ENCODE measurements around the gene POLR3K.

DNA sequence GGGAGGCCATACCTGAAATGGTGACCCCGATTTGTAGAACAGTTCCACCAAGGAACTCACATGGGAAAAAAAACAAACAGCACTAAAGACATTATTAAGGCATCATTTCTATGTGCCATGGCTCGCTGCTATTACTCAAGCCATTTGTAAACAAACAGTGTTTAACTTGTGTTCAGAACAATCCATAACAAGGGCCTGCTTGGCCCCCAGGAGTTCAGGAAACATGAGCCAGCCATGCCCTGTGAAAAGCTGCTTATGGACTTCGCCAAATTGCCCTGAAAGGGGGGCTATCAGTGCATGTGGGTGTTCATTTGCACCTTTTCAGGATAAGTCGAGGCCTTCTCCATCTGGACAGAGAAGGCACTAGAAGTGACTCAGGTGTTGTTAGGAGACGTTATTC is 8.0 kb downstream of the POLR3K start:
- TF ChIP-seq, protein P1, sequence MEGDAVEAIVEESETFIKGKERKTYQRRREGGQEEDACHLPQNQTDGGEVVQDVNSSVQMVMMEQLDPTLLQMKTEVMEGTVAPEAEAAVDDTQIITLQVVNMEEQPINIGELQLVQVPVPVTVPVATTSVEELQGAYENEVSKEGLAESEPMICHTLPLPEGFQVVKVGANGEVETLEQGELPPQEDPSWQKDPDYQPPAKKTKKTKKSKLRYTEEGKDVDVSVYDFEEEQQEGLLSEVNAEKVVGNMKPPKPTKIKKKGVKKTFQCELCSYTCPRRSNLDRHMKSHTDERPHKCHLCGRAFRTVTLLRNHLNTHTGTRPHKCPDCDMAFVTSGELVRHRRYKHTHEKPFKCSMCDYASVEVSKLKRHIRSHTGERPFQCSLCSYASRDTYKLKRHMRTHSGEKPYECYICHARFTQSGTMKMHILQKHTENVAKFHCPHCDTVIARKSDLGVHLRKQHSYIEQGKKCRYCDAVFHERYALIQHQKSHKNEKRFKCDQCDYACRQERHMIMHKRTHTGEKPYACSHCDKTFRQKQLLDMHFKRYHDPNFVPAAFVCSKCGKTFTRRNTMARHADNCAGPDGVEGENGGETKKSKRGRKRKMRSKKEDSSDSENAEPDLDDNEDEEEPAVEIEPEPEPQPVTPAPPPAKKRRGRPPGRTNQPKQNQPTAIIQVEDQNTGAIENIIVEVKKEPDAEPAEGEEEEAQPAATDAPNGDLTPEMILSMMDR (IDR thresholded peaks at IDR 0.05): no peak
- TF ChIP-seq, protein P2, sequence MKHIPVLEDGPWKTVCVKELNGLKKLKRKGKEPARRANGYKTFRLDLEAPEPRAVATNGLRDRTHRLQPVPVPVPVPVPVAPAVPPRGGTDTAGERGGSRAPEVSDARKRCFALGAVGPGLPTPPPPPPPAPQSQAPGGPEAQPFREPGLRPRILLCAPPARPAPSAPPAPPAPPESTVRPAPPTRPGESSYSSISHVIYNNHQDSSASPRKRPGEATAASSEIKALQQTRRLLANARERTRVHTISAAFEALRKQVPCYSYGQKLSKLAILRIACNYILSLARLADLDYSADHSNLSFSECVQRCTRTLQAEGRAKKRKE (CRISPR knock-in tag; IDR thresholded peaks at IDR 0.05; ENCODE audit: low read depth): no peak
- no peak for TF ChIP-seq POLR2A (IDR thresholded peaks at IDR 0.05; ENCODE audit: low read length)
- TF ChIP-seq, protein P3, sequence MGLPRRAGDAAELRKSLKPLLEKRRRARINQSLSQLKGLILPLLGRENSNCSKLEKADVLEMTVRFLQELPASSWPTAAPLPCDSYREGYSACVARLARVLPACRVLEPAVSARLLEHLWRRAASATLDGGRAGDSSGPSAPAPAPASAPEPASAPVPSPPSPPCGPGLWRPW (IDR thresholded peaks at IDR 0.05): no peak
- no peak for TF ChIP-seq RAD21 (conservative IDR thresholded peaks at IDR 0.05 in 1 of 2, IDR thresholded peaks at IDR 0.05 in 1 of 2)
- TF ChIP-seq, protein P4, sequence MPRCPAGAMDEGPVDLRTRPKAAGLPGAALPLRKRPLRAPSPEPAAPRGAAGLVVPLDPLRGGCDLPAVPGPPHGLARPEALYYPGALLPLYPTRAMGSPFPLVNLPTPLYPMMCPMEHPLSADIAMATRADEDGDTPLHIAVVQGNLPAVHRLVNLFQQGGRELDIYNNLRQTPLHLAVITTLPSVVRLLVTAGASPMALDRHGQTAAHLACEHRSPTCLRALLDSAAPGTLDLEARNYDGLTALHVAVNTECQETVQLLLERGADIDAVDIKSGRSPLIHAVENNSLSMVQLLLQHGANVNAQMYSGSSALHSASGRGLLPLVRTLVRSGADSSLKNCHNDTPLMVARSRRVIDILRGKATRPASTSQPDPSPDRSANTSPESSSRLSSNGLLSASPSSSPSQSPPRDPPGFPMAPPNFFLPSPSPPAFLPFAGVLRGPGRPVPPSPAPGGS (IDR thresholded peaks at IDR 0.05): no peak
- no peak for TF ChIP-seq RFX5 (IDR thresholded peaks at IDR 0.05)
- TF ChIP-seq, protein P5, sequence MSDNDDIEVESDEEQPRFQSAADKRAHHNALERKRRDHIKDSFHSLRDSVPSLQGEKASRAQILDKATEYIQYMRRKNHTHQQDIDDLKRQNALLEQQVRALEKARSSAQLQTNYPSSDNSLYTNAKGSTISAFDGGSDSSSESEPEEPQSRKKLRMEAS (IDR thresholded peaks at IDR 0.05): no peak
- no peak for TF ChIP-seq POLR2AphosphoS2 (conservative IDR thresholded peaks at IDR 0.05; ENCODE audit: low read length)
